IMR-90 (cell line): Measurements from ENCODE around the gene ARAP3. TPM values are rescaled to one million over a fixed set of nuclear protein-coding genes. Genes with fewer than 3 reads are reported as not detected.

Experiments used
- ATAC-seq: fragments of 200-7000 bp; cut with Tn5 transposase; 2 replicates; pipeline ENCODE4 v1.9.1; 2020; ENCODE audit warnings: low read depth, mild to moderate bottlenecking, moderate library complexity
- BruUV-seq: library from RNA; stranded (reverse); fragments of 400-500 nt; replicated peaks from 2 replicates; lab custom pipeline; 2021; lab: Mats Ljungman, UMichigan
- CTCF ChIA-PET: fragments of 300-600 bp; formaldehyde crosslinking; extraction: SDS; loops from one replicate; lab custom pipeline; 2021; ENCODE audit warnings: antibody characterized with exemption; lab: Yijun Ruan, JAX
- POLR2A ChIA-PET: fragments of 300-600 bp; sonication (Branson Sonifier 250); formaldehyde crosslinking; loops from one replicate; lab custom pipeline; 2022; ENCODE audit warnings: antibody characterized with exemption; ENCODE audit not compliant: unreplicated experiment; lab: Charles Lee
- DNase-seq: peaks from one replicate; pipeline ENCODE4 v3.0.0; 2013
- H2AFZ ChIP-seq: replicated peaks from 2 replicates; pipeline ENCODE3; 2013; ENCODE audit warnings: low read length, mild to moderate bottlenecking; ENCODE audit not compliant: poor library complexity
- H2AK5ac ChIP-seq: 2 replicates; pipeline ENCODE4 v1.6.1; 2013; ENCODE audit warnings: low read depth, low read length, inconsistent platforms
- H2AK9ac ChIP-seq: replicated peaks from 2 replicates; pipeline ENCODE3; 2013; ENCODE audit warnings: mild to moderate bottlenecking, low read depth, low read length, moderate library complexity; ENCODE audit not compliant: poor library complexity
- H2BK120ac ChIP-seq: 2 replicates; pipeline ENCODE4 v1.6.1; 2013; ENCODE audit warnings: low read depth, low read length, inconsistent platforms
- H2BK15ac ChIP-seq: 3 replicates; pipeline ENCODE4 v1.6.1; 2013; ENCODE audit warnings: low read depth, low read length, inconsistent platforms
- H2BK20ac ChIP-seq: 2 replicates; pipeline ENCODE4 v1.6.1; 2013; ENCODE audit warnings: low read depth, mild to moderate bottlenecking, inconsistent platforms, low read length, moderate library complexity
- H2BK5ac ChIP-seq: 2 replicates; pipeline ENCODE4 v1.6.1; 2013; ENCODE audit warnings: mild to moderate bottlenecking, low read depth, low read length, inconsistent platforms; ENCODE audit not compliant: poor library complexity, severe bottlenecking
- H3K14ac ChIP-seq: replicated peaks from 2 replicates; pipeline ENCODE4 v1.6.1; 2013; ENCODE audit warnings: low read depth, low read length, inconsistent platforms
- H3K18ac ChIP-seq: 2 replicates; pipeline ENCODE4 v1.6.1; 2013; ENCODE audit warnings: low read depth, low read length, control low read depth
- H3K23ac ChIP-seq: 2 replicates; pipeline ENCODE4 v1.6.1; 2013; ENCODE audit warnings: low read depth, low read length, inconsistent platforms
- H3K27ac ChIP-seq: 2 replicates; pipeline ENCODE4 v1.5.1; 2013; ENCODE audit warnings: mild to moderate bottlenecking, control low read depth, low read length; ENCODE audit not compliant: insufficient read depth
- H3K27me3 ChIP-seq: 2 replicates; pipeline ENCODE4 v1.6.1; 2013; ENCODE audit warnings: low read length; ENCODE audit not compliant: control insufficient read depth, insufficient read depth
- H3K36me3 ChIP-seq: 2 replicates; pipeline ENCODE4 v1.6.1; 2013; ENCODE audit warnings: low read length, mixed read lengths; ENCODE audit not compliant: control insufficient read depth, insufficient read depth
- H3K4ac ChIP-seq: 2 replicates; pipeline ENCODE4 v1.6.1; 2013; ENCODE audit warnings: low read depth, low read length, inconsistent platforms
- H3K4me1 ChIP-seq: 2 replicates; pipeline ENCODE4 v1.6.1; 2013; ENCODE audit warnings: low read length, mixed read lengths; ENCODE audit not compliant: control insufficient read depth, insufficient read depth
- H3K4me2 ChIP-seq: 2 replicates; pipeline ENCODE4 v1.6.1; 2013; ENCODE audit warnings: low read depth, mild to moderate bottlenecking, control low read depth, low read length, moderate library complexity
- H3K4me3 ChIP-seq: 2 replicates; pipeline ENCODE4 v1.5.1; 2013; ENCODE audit warnings: low read depth, mild to moderate bottlenecking, control low read depth, low read length, moderate library complexity; ENCODE audit not compliant: insufficient read depth
- H3K56ac ChIP-seq: 2 replicates; pipeline ENCODE4 v1.6.1; 2013; ENCODE audit warnings: low read length, inconsistent platforms; ENCODE audit not compliant: insufficient read depth; ENCODE audit errors: extremely low read depth
- H3K79me1 ChIP-seq, 2 experiments: 2 replicates each; pipeline ENCODE4 v1.6.1; 2013; ENCODE audit warnings: low read length in 2 of 2, inconsistent platforms in 1 of 2, low read depth in 1 of 2
- H3K9ac ChIP-seq: 2 replicates; pipeline ENCODE4 v1.6.1; 2013; ENCODE audit warnings: low read depth, low read length, control low read depth
- H3K9me1 ChIP-seq: 2 replicates; pipeline ENCODE4 v1.6.1; 2013; ENCODE audit warnings: low read length, inconsistent platforms; ENCODE audit not compliant: insufficient read depth
- H3K9me3 ChIP-seq: 2 replicates; pipeline ENCODE4 v1.6.1; 2013; ENCODE audit warnings: low read length; ENCODE audit not compliant: control insufficient read depth, insufficient read depth
- H4K20me1 ChIP-seq: 2 replicates; pipeline ENCODE4 v1.6.1; 2013; ENCODE audit warnings: low read length, inconsistent platforms; ENCODE audit not compliant: insufficient read depth
- H4K5ac ChIP-seq: 2 replicates; pipeline ENCODE4 v1.6.1; 2013; ENCODE audit warnings: mild to moderate bottlenecking, low read depth, low read length, control low read depth
- H4K8ac ChIP-seq, 2 experiments: 2 replicates each; pipeline ENCODE4 v1.6.1; 2013; ENCODE audit warnings: low read depth in 2 of 2, low read length in 2 of 2, control low read depth in 1 of 2, inconsistent platforms in 1 of 2
- H4K91ac ChIP-seq: 2 replicates; pipeline ENCODE4 v1.6.1; 2013; ENCODE audit warnings: low read depth, low read length, inconsistent platforms; ENCODE audit not compliant: insufficient read depth
- BHLHE40 ChIP-seq: fragments of 150-350 bp; IDR thresholded peaks from 2 replicates; pipeline ENCODE4 v1.6.1; 2016; ENCODE audit warnings: mild to moderate bottlenecking, low read depth, low read length
- CEBPB ChIP-seq: IDR thresholded peaks from 2 replicates; pipeline ENCODE4 v1.6.1; 2012; ENCODE audit warnings: low read depth, low read length, improper control_type of control experiment
- CHD1 ChIP-seq: IDR thresholded peaks from 2 replicates; pipeline ENCODE4 v1.6.1; 2012; ENCODE audit warnings: low read depth, low read length, improper control_type of control experiment
- CTCF ChIP-seq: conservative IDR thresholded peaks from 2 replicates; pipeline ENCODE4 v1.5.1; 2012; ENCODE audit warnings: mild to moderate bottlenecking, low read depth, low read length, improper control_type of control experiment
- ELK1 ChIP-seq: fragments of 150-350 bp; IDR thresholded peaks from 2 replicates; pipeline ENCODE4 v1.6.1; 2016; ENCODE audit warnings: low read depth, mild to moderate bottlenecking, low read length, moderate library complexity, borderline replicate concordance
- FOS ChIP-seq: fragments of 150-350 bp; IDR thresholded peaks from 2 replicates; pipeline ENCODE4 v1.6.1; 2016; ENCODE audit warnings: low read depth, low read length
- MAFK ChIP-seq: IDR thresholded peaks from 2 replicates; pipeline ENCODE4 v1.6.1; 2012; ENCODE audit warnings: low read depth, low read length, improper control_type of control experiment
- MAZ ChIP-seq: IDR thresholded peaks from 2 replicates; pipeline ENCODE4 v1.6.1; 2012; ENCODE audit warnings: low read depth, mild to moderate bottlenecking, low read length, improper control_type of control experiment, moderate library complexity, borderline replicate concordance
- MXI1 ChIP-seq: IDR thresholded peaks from 2 replicates; pipeline ENCODE4 v1.6.1; 2012; ENCODE audit warnings: low read depth, mild to moderate bottlenecking, low read length, moderate library complexity, borderline replicate concordance
- NFE2L2 ChIP-seq: fragments of 150-350 bp; IDR thresholded peaks from 2 replicates; pipeline ENCODE4 v1.6.1; 2016; ENCODE audit warnings: low read depth, mild to moderate bottlenecking, low read length
- POLR2A ChIP-seq: IDR thresholded peaks from 2 replicates; pipeline ENCODE4 v1.6.1; 2012; ENCODE audit warnings: mild to moderate bottlenecking, low read depth, low read length
- RAD21 ChIP-seq: IDR thresholded peaks from 2 replicates; pipeline ENCODE4 v1.6.1; 2012; ENCODE audit warnings: low read length, improper control_type of control experiment
- RCOR1 ChIP-seq: IDR thresholded peaks from 2 replicates; pipeline ENCODE4 v1.6.1; 2012; ENCODE audit warnings: mild to moderate bottlenecking, low read length, improper control_type of control experiment; ENCODE audit not compliant: insufficient replicate concordance
- RFX5 ChIP-seq: IDR thresholded peaks from 2 replicates; pipeline ENCODE4 v1.8.0; 2012; ENCODE audit warnings: low read depth, mild to moderate bottlenecking, low read length, moderate library complexity
- SMC3 ChIP-seq: fragments of 150-350 bp; IDR thresholded peaks from 2 replicates; pipeline ENCODE4 v1.6.1; 2016; ENCODE audit warnings: low read depth, mild to moderate bottlenecking, antibody characterized with exemption, low read length, moderate library complexity
- USF2 ChIP-seq: fragments of 150-350 bp; IDR thresholded peaks from 2 replicates; pipeline ENCODE4 v1.6.1; 2017; ENCODE audit warnings: mild to moderate bottlenecking, antibody characterized with exemption, low read length, low read depth
- WGBS, 2 experiments: methylation state at CpG; one replicate each; pipeline versions ENCODE4 v1.1.5 to v1.1.7; 2013; ENCODE audit warnings: missing lambda C conversion rate in 2 of 2; ENCODE audit not compliant: insufficient read length in 1 of 2; ENCODE audit errors: extremely low coverage in 2 of 2; 5-methylcytosine and 5-hydroxymethylcytosine counted together
- dilution Hi-C: fragments of 300-500 bp; cut with HindIII; formaldehyde crosslinking; loops from one replicate; pipeline ENCODE4 v1.14.3; 2018; ENCODE audit warnings: low sequenced_read_pairs; ENCODE audit not compliant: unreplicated experiment
- in situ Hi-C: fragments of 300-500 bp; cut with MboI; formaldehyde crosslinking; loops from 3 replicates; pipeline ENCODE4 v1.14.3; 2019; ENCODE audit warnings: low sequenced_read_pairs, inconsistent platforms, mixed read lengths
- intact Hi-C: fragments of 100-400 bp; cut with micrococcal nuclease; formaldehyde crosslinking; loops from 2 replicates; pipeline ENCODE4 v1.10.0; 2022
- polyA plus RNA-seq, 3 experiments: library from polyadenylated mRNA; depleted of rRNA; stranded (reverse); fragments of >200 nt; gene quantifications; 2 replicates each; pipeline ENCODE4 v1.2.3, GENCODE V29; 2012; ENCODE audit warnings: low replicate concordance in 1 of 3
- total RNA-seq: library from RNA; depleted of rRNA; stranded (reverse); fragments of >200 nt; gene quantifications from 2 replicates; pipeline ENCODE4 v1.2.3, GENCODE V29; 2012

The ARAP3 gene
- total and polyA plus RNA-seq, 2 of the 4 experiments (the other 2 are of a cell fraction) = 2.2 to 6.9 TPM

GRCh38 chr5:141709699-141710267, 27.8 kb upstream of the ARAP3 start:
- Histone ChIP-seq H2AK9ac (no peak overlapping the region), H3K27ac (no peak overlapping the region), H3K14ac (no peak overlapping the region), H2AK5ac (no peak overlapping the region), H3K9me3 (no peaks in the 10 kb centered on the region), H4K20me1 (no peaks in the 10 kb centered on the region), H2BK120ac (no peak overlapping the region), H4K8ac (no peak overlapping the region), H3K56ac (no peak overlapping the region), H3K4me1 (no peaks in the 10 kb centered on the region), H3K23ac (no peak overlapping the region), H2AFZ (no peak overlapping the region), H4K91ac (no peak overlapping the region), H3K79me1 (no peaks in the 10 kb centered on the region), H3K4ac (no peak overlapping the region), H2BK5ac (no peak overlapping the region), H3K4me3 (no peak overlapping the region), H2BK20ac (no peak overlapping the region), H3K27me3 (peaks cover 66% of the 10 kb centered on the region), H4K5ac (no peak overlapping the region), H3K18ac (no peak overlapping the region), H3K4me2 (no peak overlapping the region), H3K9ac (no peak overlapping the region), H3K36me3 (no peaks in the 10 kb centered on the region), H3K9me1 (no peaks in the 10 kb centered on the region), H2BK15ac (no peak overlapping the region)
- in situ Hi-C loops = no loop called here
- dilution Hi-C loops = no loop called here
- ChIA-PET POLR2A (no interaction called here), CTCF (no interaction called here)
- DNase-seq (no peak), ATAC-seq (no peak)
- BruUV-seq = no TSS peak
- no peak for TF ChIP-seq CHD1
- no peak for TF ChIP-seq SMC3
- TF ChIP-seq RCOR1 = no peak
- TF ChIP-seq POLR2A = no peak
- no peak for TF ChIP-seq BHLHE40
- TF ChIP-seq MAFK = no peak
- TF ChIP-seq CEBPB = no peak
- TF ChIP-seq MAZ = no peak
- no peak for TF ChIP-seq RFX5
- TF ChIP-seq USF2 = no peak
- no peak for TF ChIP-seq NFE2L2
- no peak for TF ChIP-seq MXI1
- no peak for TF ChIP-seq CTCF
- TF ChIP-seq FOS = no peak
- no peak for TF ChIP-seq RAD21
- no peak for TF ChIP-seq ELK1
- intact Hi-C loops = no loop called here
- WGBS, 2 experiments = no CpG with 5 or more reads among the region's 6 CpGs
